Stimulated activated CD8-positive, alpha-beta memory T cell treated with anti-CD3 and anti-CD28 coated beads, Interleukin-12 subunit alpha, Interleukin-12 subunit beta, amount 100 ng/mL, for 24 hours (primary cell): ENCODE data around the gene LRRC61.
"Not testable (repeated sequence)": the region's sequence is repeated elsewhere in the genome, so short reads cannot be mapped to it uniquely, and the experiment has no call there.

Experiments
- DNase-seq: peaks from one replicate; pipeline ENCODE4 v3.0.0-alpha.2; 2020; ENCODE audit errors: extremely low read depth

The LRRC61 gene

GRCh38 chr7:150322833-150323681 lies at the start of gene LRRC61, which contains the start of gene ACTR3C:
TSS of gene LRRC61 (plus strand) at chr7:150323355. CDS start at chr7:150336862, 13,507 bp downstream.
TSS of gene ACTR3C (minus strand) at chr7:150323545. CDS start at chr7:150295296, 28,249 bp downstream.
- DNase-seq: peak; percentile 54

DNA sequence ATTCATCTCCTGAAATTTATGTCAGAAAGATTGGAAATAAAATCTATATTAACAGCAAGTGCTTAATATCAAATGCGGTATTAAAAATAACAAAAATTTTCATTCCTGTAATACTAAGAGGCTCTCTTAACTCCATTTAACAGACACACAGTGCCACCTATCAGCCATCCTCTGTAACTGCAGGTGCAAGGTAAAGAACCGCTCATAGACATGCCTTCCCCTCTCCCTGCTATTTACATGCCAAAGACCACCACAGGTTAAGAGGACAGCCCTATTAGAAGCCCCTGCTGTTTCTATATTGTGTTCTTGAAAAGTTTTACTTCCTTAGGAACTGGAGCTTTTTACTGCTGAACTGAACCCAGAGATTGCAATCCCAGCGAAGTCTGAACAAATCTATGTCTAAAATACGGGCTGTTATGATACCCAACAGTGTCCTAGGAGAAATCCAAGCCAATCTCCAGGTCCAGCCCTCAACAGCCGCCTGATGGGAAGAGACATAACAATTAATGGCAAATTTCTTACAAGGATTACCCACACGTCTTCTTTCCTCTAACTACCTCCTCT lies 46.9 kb upstream of the LRRC61 start:
- not testable (repeated sequence) for DNase-seq

DNA sequence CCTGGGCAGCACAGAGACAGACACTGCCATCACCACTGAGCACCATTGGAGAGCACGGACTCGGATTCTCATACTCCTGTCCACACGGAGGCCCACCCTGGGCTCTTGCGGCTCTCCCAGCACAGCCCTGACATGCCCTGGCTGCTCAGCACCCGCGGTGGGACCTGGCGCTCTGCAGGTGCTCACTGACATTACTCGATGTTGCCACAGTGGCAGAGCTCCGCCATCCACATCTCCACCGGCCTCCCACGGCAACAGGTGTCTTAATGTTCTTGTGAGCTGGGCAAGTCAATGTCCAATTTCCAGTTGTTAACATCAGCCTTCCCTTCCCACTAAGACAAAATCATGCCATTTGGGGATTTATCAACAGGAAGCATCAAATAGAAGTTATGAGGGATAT lies 44.8 kb upstream of the LRRC61 start:
- DNase-seq: not testable (repeated sequence)

DNA sequence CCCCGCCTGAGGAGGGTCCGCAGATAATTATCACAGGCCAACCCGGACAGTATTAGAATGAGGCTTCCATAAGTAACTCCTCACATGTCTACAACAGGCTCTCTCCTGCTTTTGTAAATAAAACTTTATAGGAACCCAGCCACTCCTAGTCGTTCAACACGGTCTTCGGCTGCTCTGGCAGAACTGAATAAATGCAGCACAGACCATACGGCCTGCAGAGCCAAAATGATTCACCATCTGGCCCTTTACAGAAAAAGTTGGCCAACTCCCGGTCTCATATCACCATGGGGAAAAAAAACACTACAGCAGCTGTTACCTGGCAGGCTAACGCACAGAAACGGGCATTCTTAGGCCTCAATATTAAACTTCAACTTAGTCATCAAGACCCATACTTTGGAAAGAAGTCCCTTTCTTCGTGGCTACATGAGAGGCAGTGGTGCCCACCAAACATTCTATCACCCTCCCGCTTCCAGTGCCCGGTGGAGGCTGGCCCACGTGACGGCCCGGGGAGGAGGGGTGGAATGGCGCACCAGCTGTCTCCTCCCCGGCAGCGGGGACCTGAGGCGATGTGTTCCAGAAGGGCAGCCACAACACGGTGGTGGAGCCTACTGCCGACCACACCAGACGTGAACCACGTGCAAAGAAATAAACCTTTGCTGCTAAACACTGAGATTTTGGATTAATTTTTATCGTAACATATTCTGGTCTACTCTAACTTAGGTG lies 41.3 kb upstream of the LRRC61 start:
- not testable (repeated sequence) for DNase-seq

GRCh38 chr7:150283111-150283510 lies 40.0 kb upstream of the LRRC61 start:
- not testable (repeated sequence) for DNase-seq

- DNase-seq: not testable (repeated sequence)
Observed at GRCh38 chr7:150283608-150284007, 39.5 kb upstream of the LRRC61 start.

GRCh38 chr7:150285849-150286754 lies 37.1 kb upstream of the LRRC61 start:
- DNase-seq: not testable (repeated sequence)

DNA sequence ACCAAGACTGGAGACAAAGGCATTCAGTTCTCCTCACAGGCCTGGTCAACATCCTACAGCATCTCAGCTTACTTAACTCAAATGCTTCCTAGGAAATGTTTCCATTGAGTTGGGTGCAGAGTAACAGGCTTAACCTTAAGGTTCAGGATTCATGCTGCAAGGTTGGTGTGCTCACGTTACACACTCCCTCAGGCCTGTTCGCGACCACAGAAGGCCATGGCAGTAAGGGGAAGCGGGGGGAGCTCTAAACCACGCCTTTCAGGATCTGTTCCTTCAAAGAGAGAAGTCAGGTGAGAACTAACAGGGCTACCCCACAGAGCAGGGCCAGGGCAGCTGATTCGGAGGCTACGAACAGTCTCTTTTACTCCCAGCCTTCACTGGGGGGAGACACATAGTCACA lies 35.3 kb upstream of the LRRC61 start:
- DNase-seq: not testable (repeated sequence)

DNA sequence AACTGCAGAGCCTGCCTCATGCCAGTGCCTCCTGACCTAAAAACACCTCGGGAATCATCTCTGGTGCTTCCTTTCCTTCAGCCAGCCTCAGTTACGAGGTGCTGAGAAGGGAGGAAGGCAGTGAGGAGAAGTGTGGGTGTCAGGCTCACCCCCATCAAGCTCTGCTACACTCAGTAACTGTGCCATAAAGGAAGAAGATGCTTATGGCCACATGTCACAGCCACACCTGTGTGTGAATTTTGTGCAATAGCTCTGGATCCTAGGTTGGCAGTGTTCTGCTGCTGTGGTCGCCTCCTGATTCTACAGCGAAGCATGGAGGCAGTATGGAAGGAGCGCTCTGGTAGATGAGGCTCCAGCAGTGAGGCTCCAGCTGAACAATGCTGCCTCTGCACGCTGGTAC lies 34.3 kb upstream of the LRRC61 start:
- DNase-seq: not testable (repeated sequence)

GRCh38 chr7:150290317-150290716 lies 32.8 kb upstream of the LRRC61 start:
- not testable (repeated sequence) for DNase-seq

DNA sequence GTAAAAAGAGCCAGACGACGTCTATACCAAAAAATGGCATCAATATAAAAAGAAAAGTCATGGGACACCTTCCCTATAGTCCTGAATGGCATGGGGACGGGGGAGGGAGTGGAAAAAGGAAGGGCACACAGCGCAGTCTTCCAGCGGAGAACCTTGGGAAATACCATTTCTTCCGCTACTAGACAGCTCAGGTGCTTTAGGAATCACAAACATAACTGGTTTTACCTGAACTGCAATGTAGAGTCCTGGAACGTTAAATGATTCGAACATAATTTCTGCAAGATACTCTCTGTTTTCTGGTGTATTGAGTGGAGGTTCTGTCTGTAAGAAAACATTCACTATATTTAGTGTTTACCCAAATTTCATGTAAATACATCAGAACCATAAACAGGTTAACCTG lies 28.1 kb upstream of the LRRC61 start:
- DNase-seq: not testable (repeated sequence)

DNA sequence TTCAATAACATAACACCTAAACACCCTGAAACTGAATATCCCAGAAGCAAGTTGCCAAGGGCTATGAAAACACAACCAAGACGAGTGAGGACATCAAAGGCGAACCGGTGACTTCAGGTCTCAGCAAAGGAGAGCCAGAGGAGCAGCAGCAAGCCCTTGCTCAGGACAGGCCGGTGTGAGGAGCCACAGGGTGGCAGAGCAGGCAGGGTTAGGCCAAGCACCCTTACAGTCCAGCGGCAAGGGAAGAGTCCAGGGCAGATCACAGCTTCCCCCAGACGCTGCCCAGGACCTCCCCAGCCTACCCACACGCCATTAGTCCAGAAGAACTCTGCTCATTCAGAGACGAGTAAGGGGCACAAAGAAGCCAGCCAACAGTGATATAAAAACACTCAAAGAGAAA lies 27.5 kb upstream of the LRRC61 start:
- not testable (repeated sequence) for DNase-seq

DNA sequence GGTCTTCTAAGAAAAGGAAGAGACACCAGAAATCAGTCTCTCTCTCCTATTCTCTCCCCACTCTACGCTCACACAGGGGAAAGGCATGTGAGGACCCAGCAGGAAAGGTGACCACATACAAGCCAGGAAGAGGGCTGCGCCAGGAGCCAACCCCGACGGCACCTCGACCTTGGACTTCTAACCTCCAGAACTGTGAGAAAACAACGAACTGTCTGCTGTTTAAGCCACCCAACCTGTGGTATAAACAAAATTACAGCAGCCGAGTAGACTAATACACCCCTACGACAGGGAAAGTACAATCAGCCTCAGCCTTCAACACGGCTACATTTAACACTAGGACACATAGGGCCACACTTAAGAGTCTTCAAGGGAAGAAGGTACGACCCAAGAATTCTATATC lies 26.4 kb upstream of the LRRC61 start:
- not testable (repeated sequence) for DNase-seq

- not testable (repeated sequence) for DNase-seq
Observed at GRCh38 chr7:150297978-150298377, 25.2 kb upstream of the LRRC61 start.

GRCh38 chr7:150302908-150303310 lies 20.2 kb upstream of the LRRC61 start:
- not testable (repeated sequence) for DNase-seq

- not testable (repeated sequence) for DNase-seq
Observed at GRCh38 chr7:150304499-150305258, 18.5 kb upstream of the LRRC61 start.

GRCh38 chr7:150305259-150305902 lies 17.8 kb upstream of the LRRC61 start:
- not testable (repeated sequence) for DNase-seq

GRCh38 chr7:150305903-150306284 lies 17.3 kb upstream of the LRRC61 start:
- DNase-seq: not testable (repeated sequence)

GRCh38 chr7:150306377-150306776 lies 16.8 kb upstream of the LRRC61 start:
- DNase-seq: not testable (repeated sequence)

DNA sequence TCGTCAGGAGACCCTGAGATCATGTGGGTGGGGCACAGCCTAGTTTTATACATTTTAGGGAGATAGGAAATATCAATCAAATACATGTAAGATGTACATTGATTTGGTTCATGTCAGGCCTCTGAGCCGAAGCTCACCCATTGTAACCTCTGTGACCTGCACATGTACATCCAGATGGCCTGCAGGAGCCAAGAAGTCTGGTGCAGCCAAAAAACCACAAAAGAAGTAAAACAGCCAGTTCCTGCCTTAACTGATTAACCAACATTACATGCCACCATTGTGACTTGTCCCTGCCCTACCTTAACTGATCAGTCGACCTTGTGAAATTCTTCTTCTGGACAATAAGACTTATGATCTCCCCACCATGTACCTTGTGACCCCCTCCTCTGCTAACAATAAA lies 16.0 kb upstream of the LRRC61 start:
- no peak for DNase-seq
